DOHH2 (cell line): ENCODE measurements around the gene SUOX.

Experiments used
- H3F3A ChIP-seq: fragments of 200-600 bp; sonication (generic), shearing (Covaris generic); 2 replicates; pipeline ENCODE4 v1.6.0; 2016; ENCODE audit warnings: antibody characterized with exemption, mild to moderate bottlenecking; ENCODE audit not compliant: control insufficient read depth, insufficient read depth
- H3K27ac ChIP-seq: fragments of 200-600 bp; sonication (generic); 2 replicates; pipeline ENCODE4 v1.5.1; 2014; ENCODE audit warnings: low read depth, mild to moderate bottlenecking, low read length, moderate library complexity
- H3K27me3 ChIP-seq: fragments of 200-600 bp; sonication (generic); 2 replicates; pipeline ENCODE4 v1.6.1; 2014; ENCODE audit warnings: mild to moderate bottlenecking, low read length, mixed read lengths; ENCODE audit not compliant: control insufficient read depth
- H3K36me3 ChIP-seq: fragments of 200-600 bp; sonication (generic); 2 replicates; pipeline ENCODE4 v1.6.1; 2014; ENCODE audit warnings: mild to moderate bottlenecking, low read length, moderate library complexity, mixed read lengths; ENCODE audit not compliant: control insufficient read depth
- H3K4me1 ChIP-seq: fragments of 200-600 bp; sonication (generic); 2 replicates; pipeline ENCODE4 v1.6.1; 2014; ENCODE audit warnings: mild to moderate bottlenecking, low read length, mixed read lengths; ENCODE audit not compliant: control insufficient read depth
- H3K4me2 ChIP-seq: fragments of 200-600 bp; sonication (generic); 2 replicates; pipeline ENCODE4 v1.6.0; 2014; ENCODE audit warnings: mild to moderate bottlenecking, low read length, moderate library complexity
- H3K4me3 ChIP-seq: fragments of 200-600 bp; sonication (generic); 2 replicates; pipeline ENCODE4 v1.5.1; 2014; ENCODE audit warnings: mild to moderate bottlenecking, low read length, mixed read lengths
- H3K79me2 ChIP-seq: fragments of 200-600 bp; sonication (generic); 2 replicates; pipeline ENCODE4 v1.6.1; 2014; ENCODE audit warnings: mild to moderate bottlenecking, low read length, mixed read lengths; ENCODE audit not compliant: control insufficient read depth
- H3K9me2 ChIP-seq: fragments of 200-600 bp; sonication (generic); replicated peaks from 2 replicates; pipeline ENCODE4 v1.6.1; 2014; ENCODE audit warnings: mild to moderate bottlenecking, low read length, mixed read lengths; ENCODE audit not compliant: control insufficient read depth
- H3K9me3 ChIP-seq: fragments of 200-600 bp; sonication (generic); 2 replicates; pipeline ENCODE4 v1.6.1; 2014; ENCODE audit warnings: antibody characterized with exemption, low read length, mixed read lengths; ENCODE audit not compliant: control insufficient read depth, insufficient read depth
- H4K20me1 ChIP-seq: fragments of 200-600 bp; sonication (generic); 2 replicates; pipeline ENCODE4 v1.6.0; 2014; ENCODE audit warnings: low read depth, mild to moderate bottlenecking, antibody characterized with exemption, low read length, moderate library complexity; ENCODE audit not compliant: control insufficient read depth, insufficient read depth
- CTCF ChIP-seq: fragments of 200-600 bp; sonication (generic); IDR thresholded peaks from one replicate; pipeline ENCODE4 v1.5.1; 2014; ENCODE audit warnings: antibody characterized with exemption, mild to moderate bottlenecking, low read depth, low read length; ENCODE audit not compliant: poor library complexity, severe bottlenecking
- EZH2phosphoT487 ChIP-seq: fragments of 200-600 bp; sonication (generic); IDR thresholded peaks from 2 replicates; pipeline ENCODE4 v1.6.1; 2017; ENCODE audit warnings: borderline replicate concordance, mild to moderate bottlenecking, antibody characterized with exemption, low read length, moderate library complexity, mixed read lengths

The SUOX gene

GRCh38 chr12:56042843-56043242, 45.8 kb downstream of the SUOX start:
- TF ChIP-seq EZH2phosphoT487 (no peak), CTCF (no peak)
- peaks cover 51% of the 10 kb centered on the region for H3F3A ChIP-seq

GRCh38 chr12:56046027-56046780, 49.1 kb downstream of the SUOX start:
- H4K20me1 ChIP-seq, result peaks cover 8% of the 10 kb centered on the region; the same call in 1 of the 2 replicates
- H3K27me3 ChIP-seq, result no peaks in the 10 kb centered on the region
- peaks cover 22% of the 10 kb centered on the region for H3K4me1 ChIP-seq
- peaks cover 49% of the 10 kb centered on the region for H3F3A ChIP-seq
- peak overlapping the region; percentile 55 for H3K27ac ChIP-seq
- no peak overlapping the region for H3K4me3 ChIP-seq
- H3K4me2 ChIP-seq, result peak overlapping the region; percentile 44
- H3K36me3 ChIP-seq, result peaks cover 42% of the 10 kb centered on the region
- no peaks in the 10 kb centered on the region for H3K9me3 ChIP-seq
- no peaks in the 10 kb centered on the region for H3K9me2 ChIP-seq
- H3K79me2 ChIP-seq, result peaks cover 24% of the 10 kb centered on the region
- TF ChIP-seq CTCF (no peak), EZH2phosphoT487 (no peak)

More at GRCh38 chr12:56042843-56043242, 45.8 kb downstream of the SUOX start:
- Histone ChIP-seq H3K27me3 (no peaks in the 10 kb centered on the region), H3K36me3 (peaks cover 42% of the 10 kb centered on the region), H3K27ac (peak overlapping the region; percentile 66), H3K4me3 (peak overlapping the region; percentile 79), H4K20me1 (peaks cover 8% of the 10 kb centered on the region; the same call in 1 of the 2 replicates), H3K4me2 (peak overlapping the region; percentile 80), H3K79me2 (peaks cover 30% of the 10 kb centered on the region), H3K9me2 (no peaks in the 10 kb centered on the region), H3K4me1 (peaks cover 38% of the 10 kb centered on the region), H3K9me3 (no peaks in the 10 kb centered on the region)

GRCh38 chr12:56053407-56053893, 56.4 kb downstream of the SUOX start:
- H3K27me3 ChIP-seq, result no peaks in the 10 kb centered on the region
- TF ChIP-seq EZH2phosphoT487, result no peak
- TF ChIP-seq CTCF, result no peak

More at GRCh38 chr12:56053407-56053893, 56.4 kb downstream of the SUOX start:
- Histone ChIP-seq H3K4me2 (no peak overlapping the region), H3K79me2 (no peaks in the 10 kb centered on the region), H3K27ac (no peak overlapping the region), H3F3A (no peaks in the 10 kb centered on the region), H3K4me1 (no peaks in the 10 kb centered on the region), H3K9me2 (no peaks in the 10 kb centered on the region), H3K4me3 (no peak overlapping the region), H3K9me3 (no peaks in the 10 kb centered on the region), H3K36me3 (no peaks in the 10 kb centered on the region), H4K20me1 (no peaks in the 10 kb centered on the region)
